ENCODE results near the gene ZBED1.
A peak's percentile ranks its signal among the peaks of the same experiment; 100 is the strongest.
"Not testable (repeated sequence)": the region's sequence is repeated elsewhere in the genome, so short reads cannot be mapped to it uniquely, and the experiment has no call there.

The ZBED1 gene

DNA sequence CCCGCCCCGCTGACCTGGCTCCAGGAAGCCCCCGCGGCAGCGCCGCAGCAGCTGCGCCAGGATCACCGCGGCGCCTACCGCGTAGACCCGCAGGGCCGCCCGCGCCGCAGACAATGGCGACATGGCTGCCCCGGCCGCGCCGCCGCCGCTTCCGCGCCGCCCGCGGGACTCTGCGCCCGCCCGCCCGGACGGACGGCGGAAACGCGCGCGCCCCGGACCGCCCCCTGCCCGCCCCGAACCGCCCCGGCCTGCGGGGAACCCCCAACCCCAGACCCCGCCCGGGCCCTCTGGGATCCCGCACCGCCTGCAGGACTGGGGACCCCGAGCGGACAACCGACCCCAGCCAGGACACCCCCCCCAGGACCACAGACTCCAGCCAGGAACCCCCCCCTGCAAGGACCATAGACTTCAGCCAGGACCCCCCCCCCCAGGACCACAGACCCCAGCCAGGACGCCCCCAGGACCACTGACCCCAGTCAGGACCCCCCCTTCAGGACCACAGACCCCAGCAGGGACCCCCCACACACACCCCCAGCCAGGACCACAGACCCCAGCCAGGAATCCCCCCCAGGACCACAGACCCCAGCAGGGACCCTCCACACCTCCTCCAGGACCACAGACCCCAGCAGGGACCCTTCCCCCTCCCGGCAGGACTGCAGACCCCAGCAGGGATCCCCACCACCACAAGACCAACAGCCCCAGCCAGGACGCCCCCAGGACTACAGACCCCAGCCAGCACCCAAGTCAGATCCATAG lies at the start of gene ZBED1, which contains the start of gene DHRSX:
Gene ZBED1 (minus strand): TSS at position 174 of the 756 bp plus-strand sequence. CDS start 10,257 bp downstream, outside the sequence.
Gene DHRSX (minus strand): TSS at position 174 of the 756 bp plus-strand sequence. CDS start 51 bp downstream, at position 123.
- peak; percentile 47 for DNase-seq

DNA sequence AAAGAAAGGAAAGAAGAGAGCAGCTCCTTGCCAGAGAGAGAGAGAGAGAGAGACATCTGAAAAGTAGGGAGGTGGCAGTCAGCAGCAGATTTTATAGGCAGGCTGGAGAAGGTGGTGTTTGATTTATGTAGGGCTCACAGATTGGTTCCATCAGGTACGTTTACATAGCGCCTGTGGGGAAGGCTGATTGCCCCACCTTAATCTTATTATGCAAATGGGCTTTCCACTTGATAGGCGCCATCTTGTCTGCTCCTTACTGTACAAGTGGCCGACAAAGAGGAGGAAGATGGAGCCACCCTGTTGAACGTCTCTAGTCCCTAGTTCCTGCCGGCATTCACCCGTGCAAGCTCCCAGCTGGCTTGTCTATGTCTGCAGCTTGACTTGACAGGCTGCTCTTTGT lies 49.1 kb upstream of the ZBED1 start:
- no peak for DNase-seq

DNA sequence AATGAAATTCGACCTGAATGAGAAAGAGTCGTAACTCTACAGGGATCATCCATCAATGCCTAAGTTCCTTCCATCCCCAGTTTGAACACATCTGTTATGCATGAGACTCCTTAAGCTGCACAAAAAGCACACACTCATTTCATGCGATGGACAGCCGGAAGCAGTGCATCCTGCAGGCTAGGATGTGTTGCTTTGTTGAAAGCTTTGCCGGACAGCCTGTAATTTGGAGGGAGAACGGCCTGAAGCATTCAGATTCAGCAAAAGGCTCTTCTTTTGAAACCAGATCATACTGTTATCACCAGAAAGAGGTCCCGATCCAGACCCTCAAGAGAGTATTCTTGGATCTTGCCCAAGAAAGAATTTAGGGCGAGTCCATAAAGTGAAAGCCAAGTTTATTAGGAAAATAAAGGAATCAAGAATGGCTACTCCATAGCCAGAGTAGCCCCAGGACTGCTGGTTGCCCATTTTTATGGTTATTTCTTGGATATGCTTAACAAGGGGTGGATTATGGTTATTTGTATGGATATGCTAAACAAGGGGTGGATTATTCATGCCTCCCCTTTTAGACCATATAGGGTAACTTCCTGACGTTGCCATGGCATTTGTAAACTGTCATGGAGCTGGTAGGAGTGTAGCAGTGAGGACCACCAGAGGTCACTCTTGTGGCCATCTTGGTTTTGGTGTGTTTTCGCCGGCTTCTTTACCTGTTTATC lies 48.1 kb upstream of the ZBED1 start:
- no peak for DNase-seq

DNA sequence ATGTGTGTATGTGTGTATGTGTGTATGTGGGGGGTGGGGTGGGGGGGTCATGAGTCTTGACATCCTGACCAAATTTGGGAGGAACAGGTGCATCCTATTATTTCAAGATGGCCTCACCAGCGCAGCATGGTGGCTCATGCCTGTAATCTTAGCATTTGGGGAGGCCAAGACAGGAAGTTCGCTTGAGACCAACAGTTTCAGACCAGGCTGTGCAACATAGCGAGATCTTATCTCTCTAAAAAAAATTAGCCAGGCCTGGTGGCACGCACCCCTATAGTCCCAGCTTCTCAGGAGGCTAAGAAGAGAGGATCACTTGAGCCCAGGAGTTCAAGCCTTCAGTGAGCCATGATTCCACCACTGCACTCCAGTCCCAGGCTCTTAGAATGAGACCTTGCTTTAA lies 47.0 kb upstream of the ZBED1 start:
- no peak for DNase-seq

DNA sequence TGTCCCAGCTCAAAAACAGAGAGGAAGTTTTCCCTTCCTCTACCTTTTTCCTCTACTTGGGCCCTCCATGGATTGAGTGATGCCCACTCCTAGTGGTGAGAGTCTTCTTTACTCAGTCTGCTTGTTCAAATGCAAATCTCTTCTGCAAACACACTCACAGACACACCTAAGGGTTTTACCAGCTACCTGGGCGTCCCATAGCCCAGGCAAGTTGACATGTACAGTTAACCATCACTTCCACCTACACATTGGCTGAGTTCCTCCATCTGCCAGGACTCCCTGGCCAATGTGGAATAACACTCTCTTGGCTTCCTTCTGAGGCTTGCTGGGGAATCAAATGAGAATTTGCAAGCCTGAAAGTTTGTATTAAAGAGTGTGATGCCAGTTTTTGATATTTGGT lies 45.7 kb upstream of the ZBED1 start:
- no peak for DNase-seq

DNA sequence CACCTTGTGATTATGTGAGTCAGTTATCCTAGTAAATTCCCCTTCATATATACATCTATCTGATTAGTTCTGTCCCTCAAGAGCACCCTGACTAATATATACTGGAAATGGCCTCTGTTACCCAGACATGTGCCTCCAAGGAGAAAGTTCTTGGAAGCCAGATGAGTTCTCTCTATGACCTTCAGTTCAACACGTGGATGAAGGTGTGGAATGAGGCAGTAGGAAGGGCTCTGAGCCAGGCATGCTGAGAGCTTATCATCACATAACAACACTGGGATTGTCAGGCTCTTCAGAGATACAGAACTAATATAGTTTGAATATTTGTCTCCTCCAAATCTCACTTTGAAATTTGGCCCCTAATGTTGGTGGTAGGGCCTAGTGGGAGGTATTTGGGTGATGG lies 44.4 kb upstream of the ZBED1 start:
- no peak for DNase-seq

DNA sequence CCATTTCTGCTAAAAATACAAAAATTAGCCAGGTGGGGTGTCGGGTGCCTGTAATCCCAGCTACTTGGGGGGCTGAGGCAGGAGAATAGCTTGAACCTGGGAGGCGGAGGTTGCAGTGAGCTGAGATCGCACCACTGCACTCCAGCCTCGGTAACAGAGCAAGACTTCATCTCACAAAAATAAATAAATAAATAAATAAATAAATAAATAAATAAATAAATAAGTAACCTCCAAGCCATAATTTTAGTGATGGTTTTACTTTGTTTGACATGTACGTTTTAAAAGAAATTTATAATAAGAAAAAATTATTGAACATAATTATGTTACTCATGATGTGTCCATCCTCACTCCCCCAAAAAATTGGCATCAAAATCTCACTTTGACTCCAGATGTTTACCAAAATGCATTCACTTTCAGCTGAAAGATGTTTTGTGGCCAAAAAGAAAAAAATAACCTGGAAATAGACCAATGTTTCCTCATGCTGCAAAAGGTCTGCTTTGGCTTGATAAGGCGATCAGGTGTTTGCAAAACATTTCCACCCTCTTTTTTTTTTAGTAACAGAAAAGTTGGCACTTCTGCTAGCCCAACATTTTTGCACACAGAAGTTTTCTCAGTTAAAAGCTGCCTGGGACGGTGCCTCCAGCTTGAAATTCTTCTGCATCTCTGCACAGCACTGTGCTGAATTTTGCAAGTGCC lies 42.2 kb upstream of the ZBED1 start:
- no peak for DNase-seq

DNA sequence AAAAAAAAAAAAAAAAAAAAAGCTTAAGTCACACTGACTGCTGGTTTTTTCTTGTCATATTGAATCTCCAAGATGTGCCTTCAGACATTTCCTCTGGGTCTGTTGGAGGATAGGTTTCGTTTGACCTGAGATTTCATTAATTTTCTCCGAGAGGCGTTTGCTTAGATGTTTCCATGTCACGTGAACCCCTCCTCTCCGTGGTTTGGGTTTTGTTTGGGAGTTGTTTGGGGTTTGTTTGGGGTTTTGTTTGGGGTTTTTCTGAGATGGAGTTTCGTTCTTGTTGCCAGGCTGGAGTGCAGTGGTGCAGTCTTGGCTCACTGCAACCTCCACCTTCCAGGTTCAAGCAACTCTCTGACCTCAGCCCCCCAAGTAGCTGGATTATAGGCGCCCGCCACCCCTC lies 40.8 kb upstream of the ZBED1 start:
- DNase-seq: no peak

DNA sequence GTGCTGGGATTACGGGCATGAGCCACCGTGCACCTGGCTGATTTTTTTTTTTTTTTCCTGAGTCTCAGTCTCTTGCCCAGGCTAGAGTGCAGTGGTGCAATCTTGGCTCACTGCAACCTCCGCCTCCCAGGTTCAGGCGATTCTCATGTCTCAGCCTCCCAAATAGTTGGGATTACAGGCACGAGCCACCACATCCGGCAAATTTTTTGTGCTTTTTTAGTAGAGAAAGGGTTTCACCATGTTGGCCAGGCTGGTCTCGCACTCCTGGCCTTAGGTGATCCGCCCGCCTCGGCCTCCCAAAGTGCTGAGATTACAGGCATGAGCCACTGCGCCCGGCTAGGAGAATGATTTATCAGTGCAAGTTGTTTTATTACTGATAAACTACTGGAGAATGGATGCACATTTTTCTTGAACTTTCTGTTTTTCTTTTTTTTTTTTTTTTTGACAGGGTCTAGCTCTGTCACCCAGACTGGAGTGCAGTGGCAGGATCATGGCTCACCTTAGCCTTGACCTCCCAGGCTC lies 39.7 kb upstream of the ZBED1 start:
- no peak for DNase-seq

DNA sequence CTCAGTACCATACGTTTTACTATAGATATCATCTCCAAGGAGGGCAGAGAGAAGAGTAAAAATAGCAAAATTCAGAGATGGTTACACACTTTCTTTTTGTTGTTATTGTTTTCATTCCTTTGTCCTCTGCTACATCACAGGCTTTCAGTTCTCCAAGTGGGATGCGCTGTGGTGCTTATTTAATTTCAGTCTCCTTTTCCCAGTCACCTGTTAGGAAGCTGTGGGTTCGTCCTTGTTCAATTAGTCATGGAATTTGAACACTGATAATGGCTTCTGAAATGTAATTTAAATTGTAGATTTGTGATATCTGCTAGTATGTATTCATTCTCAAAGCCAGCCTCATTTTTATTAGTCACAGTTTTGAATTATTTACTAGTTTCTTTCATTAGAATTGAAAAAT lies 38.8 kb upstream of the ZBED1 start:
- no peak for DNase-seq

DNA sequence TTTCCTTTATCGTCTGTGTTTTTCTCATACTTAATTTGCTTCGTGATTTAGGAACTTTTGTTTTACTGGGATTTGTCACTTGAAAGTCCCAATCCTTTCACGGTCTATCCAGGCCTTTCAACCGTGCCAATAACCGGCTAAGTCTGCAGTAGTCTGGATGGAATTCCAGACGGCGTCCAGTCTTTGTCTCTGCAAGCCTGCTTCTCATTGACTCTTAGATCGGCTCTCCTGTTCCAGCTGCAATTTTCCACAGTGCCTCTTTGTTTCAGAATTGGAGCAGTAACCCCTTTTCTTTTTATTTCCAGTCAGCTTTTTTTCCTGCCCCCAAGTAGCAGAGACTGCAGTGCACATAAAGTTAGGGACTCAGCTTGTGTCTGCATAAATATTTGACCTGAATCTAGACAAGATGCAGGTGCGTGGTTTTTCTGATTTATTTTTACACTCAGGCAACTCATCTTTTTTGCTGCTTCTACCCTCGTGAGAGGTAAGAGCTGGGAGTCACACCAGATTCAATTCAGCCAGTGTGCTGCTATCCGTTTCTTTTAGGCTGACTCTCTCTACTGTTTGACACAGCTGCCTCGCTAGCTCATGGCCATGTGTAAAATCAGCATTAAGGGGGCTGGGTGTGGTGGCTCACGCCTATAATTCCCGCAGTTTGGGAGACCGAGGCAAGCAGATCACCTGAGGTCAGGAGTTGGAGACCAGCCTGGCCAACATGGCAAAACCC lies 37.4 kb upstream of the ZBED1 start:
- DNase-seq: no peak

DNA sequence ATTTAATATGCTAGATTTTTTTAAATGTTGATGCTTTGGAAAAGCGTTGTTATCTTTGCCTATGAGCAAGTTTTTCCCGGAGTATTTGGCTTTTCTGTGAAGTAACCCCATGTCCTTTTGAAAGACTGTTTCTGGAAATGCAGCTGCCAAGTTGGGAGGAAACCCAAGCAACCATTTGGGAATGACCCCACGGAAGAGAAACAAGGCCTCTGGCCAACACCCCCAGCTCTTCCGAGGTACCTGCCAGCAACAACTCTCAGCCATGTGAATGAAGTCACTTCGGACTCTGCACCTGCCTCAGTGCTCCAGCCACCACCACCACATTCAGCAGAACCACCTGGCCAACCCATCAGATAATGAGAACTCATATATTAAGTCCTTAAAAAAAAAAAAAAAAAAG lies 36.2 kb upstream of the ZBED1 start:
- no peak for DNase-seq

DNA sequence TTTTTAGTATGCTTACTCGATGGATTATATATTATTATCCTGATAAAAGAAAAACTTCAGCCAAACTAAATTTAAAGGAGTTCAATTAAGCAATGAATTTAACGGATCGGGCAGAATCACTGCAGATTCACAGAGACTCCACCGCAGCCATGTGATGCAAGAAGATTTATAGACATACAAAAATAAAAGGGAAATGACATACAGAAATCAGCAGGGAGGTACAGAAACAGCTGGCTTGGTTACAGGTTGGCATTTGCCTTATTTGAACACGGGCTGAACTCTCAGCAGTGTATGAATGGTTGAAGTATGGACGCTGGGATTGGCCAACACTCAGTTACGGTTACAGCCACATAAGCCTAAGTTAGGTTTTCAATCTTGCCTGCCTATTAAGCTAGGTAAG lies 35.4 kb upstream of the ZBED1 start:
- DNase-seq: no peak

DNA sequence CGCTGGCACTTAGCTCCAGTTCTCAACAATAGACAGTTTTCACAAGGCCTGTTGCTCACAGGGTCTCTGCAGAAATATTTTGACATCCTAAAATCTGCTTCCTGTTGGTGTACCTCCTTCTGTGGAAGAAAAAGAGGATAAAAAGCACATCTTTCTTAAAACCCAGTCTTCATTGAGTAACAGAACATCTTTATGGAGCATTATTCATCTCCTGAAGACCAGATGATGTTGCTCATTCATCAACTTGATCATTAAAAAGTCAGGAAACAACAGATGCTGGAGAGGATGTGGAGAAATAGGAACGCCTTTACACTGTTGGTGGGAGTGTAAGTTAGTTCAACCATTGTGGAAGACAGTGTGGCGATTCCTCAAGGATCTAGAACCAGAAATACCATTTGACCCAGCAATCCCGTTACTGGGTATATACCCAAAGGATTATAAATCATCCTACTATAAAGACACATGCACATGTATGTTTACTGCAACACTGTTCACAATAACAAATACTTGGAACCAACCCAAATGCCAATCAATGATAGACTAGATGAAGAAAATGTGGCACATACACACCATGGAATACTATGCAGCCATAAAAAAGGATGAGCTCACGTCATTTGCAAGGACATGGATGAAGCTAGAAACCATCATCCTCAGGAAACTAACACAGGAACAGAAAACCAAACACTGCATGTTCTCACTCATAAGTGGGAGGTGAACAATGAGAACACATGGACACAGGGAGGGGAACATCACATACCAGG lies 33.7 kb upstream of the ZBED1 start:
- DNase-seq: not testable (repeated sequence)

DNA sequence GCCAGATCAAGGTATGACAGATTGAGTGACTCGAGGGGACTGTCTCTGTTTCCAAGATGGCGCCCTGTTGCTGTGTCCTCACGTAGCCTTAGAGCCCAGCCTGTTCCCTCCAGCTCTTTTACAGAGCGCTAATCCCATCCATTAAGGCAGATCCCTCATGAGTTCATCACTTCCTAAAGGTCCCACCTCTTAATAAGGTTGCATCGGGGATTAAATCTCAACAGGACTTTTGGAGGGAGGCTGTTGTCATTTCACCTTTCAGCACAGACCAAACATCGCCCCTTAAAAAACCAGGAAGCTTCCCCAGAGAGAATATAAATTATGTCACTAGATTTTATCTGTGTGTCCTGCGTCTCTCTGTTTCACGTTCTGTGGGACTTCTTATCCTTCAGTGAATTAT lies 32.6 kb upstream of the ZBED1 start:
- no peak for DNase-seq

DNA sequence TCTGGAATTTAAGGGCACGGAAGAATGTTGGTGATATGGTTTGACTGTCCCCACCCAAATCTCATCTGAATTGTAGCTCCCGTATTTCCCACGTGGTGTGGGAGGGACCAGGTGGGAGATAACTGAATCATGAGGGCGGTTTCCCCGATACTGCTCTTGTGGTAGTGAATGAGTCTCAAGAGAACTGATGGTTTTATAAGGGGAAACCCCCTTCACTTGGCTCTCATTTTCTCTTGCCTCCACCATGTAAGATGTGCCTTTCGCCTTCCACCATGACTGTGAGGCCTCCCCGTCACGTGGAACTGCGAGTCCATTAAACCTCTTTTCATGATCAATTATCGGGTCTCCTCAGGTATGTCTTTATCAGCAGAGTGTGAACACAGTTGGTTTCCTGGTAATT lies 25.6 kb upstream of the ZBED1 start:
- no peak for DNase-seq

DNA sequence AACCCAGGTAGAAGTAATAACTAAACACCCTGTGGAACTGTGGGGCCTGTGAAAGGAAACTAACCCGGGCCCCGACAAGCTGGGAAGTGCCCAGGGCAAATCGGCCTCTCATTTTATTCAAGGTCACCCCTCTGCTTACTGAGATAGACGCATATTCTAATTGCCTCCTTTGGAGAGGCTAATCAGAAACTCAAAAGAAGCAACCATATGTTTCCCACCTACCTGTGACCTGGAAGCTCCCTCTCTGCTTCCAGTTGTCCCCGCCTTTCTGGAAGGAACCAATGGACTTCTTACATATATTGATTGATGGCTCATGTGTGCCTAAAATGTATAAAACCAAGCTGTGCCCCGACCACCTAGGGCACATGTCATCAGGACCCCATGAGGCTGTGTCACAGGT lies 23.1 kb upstream of the ZBED1 start:
- DNase-seq: no peak

DNA sequence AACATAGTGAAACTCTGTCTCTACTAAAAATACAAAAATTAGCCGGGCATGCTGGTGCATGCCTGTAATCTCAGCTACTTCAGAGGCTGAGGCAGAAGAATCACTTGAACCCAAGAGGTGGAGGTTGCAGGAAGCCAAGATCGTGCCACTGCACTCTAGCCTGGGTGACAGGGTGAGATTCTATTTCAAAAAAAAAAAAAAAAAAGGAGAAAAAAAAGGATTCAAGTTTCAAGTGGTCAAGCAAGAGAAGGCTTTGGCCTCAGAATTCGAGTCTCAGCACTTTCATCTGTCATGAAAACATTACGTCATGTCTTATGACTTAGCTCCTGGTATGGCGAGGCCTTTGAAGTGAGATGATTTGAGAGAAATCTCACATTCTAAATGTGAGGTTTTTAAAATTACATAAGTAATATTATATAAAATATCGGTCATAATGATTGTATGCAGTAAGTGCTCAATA lies 21.2 kb upstream of the ZBED1 start:
- no peak for DNase-seq

DNA sequence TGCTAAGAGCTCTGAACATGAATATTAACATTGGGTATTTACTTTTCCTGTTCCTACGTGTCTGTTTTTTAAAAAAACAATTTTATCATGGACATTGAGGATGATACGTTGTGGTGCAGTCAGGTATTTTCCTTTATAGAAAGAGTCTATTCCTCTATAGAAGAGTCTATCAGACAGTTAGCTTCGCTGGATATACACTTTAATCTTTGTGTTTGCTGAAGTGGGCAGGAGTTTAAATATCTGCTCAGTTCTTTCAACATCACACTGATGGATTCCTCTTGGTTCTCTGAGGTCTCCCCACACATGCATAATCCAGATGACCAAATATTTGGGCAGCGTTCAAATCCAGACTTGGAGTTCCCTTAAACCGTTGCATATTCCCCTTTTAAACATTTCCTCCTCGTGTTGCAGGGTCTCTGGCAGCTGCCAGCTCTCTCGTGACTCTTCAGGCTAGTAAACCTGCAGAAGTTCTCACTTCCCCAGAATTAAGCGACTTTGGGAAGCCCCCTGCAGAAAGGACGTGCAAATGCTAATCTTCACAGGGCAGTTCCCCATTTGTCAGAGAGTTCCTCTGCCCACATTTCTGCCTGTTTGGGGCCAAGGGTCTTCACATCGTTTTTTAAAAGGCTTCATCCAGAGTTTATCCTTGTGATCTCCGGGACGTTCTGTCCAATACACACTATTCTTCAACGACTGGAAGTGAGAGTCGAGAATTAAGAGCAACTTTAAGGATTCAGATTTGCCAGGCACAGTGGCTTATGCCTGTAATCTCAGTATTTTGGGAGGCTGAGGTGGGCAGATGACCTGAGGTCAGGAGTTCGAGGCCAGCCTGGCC lies 20.5 kb upstream of the ZBED1 start:
- no peak for DNase-seq

DNA sequence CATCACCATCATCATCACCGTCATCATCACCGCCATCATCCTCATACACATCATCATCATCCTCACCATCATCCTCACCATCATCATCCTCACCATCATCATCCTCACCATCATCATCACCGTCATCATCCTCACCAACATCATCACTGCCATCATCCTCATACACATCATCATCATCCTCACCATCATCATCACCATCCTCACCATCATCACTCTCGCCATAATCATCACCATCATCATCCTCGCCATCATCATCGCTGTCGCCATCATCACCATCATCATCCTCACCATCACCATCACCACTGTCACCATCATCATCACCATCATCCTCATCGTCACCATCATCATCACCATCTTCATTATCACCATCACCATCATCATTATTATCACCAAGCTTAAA lies 19.8 kb upstream of the ZBED1 start:
- DNase-seq: no peak

DNA sequence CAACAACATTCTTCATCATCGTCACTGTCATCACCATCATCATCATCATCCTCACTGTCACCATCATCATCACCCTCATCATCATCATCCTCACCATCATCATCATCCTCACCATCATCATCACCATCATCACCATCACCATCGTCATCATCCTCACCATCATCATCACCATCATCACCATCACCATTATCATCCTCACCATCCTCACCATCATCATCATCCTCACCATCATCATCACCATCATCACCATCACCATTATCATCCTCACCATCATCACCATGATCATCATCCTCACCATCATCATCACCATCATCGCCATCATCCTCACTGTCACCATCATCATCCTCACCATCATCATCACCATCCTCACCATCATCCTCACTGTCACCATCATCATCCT lies 18.9 kb upstream of the ZBED1 start:
- not testable (repeated sequence) for DNase-seq

Data from fibroblast of skin of right biceps (primary cell).